Omental fat pad (tissue), 4 donors: ENCODE measurements around the gene IPO9. TPM values are rescaled to one million over a fixed set of nuclear protein-coding genes. Genes with fewer than 3 reads are reported as not detected.

Experiments
- ATAC-seq: fragments of 150-250 bp; one replicate; pipeline ENCODE4 v1.9.1; 2016; ENCODE audit warnings: mild to moderate bottlenecking, moderate library complexity; ENCODE audit not compliant: low FRiP score
- DNase-seq: peaks from one replicate; pipeline ENCODE4 v3.0.0-alpha.2; 2019; ENCODE audit warnings: low spot score
- total RNA-seq, 4 donors: library from RNA; depleted of rRNA; stranded (reverse); fragments of >200 nt; gene quantifications; one replicate each; pipeline ENCODE4 v1.1.0, GENCODE V29; 2016
- TF ChIP-seq, protein P1 (sequence below), 3 donors: fragments of 450-650 bp; IDR thresholded peaks; one replicate each; pipeline ENCODE4 v1.5.1; 2016 to 2017; ENCODE audit warnings: antibody characterized with exemption in 3 of 3, mild to moderate bottlenecking in 3 of 3, moderate library complexity in 2 of 3

Gene IPO9
- total RNA-seq, 4 donors from 2014 or later = 13.4 to 19.7 (median 17.4) TPM

DNA sequence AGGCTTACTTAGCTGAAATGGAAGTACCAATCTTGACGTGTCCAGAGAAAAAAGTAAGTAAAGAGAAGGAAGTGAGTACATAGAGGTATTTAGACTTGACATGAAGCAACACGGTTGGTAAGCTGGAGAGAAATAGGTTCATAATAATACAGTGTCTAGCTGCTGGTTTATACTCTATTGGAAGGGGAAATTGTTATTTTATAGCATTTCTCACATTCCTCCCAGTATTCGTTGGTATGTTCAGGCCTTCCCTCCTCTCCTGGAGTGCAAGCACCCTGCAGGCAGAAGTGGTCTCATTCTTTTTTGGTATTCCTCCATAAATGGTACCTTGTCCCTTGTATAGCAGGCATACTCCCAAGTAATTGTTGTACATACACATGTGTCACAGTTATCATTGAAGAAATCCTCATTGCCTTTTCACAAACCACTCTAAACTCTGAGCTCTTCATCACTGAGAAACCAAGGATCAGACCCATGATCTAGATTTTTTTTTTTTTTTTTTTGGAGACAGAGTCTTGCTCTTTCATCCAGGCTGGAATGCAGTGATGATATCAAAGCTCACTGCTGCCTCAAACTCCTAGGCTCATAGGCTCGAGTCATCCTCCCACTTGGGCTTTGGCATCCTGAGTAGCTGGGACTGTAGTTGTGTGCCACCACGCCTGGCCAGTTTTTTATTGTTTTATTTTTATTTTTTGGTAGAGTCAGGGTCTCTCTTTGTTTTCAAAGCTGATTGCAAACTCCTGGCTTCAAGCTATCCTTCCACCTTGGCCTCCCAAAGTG is 9.8 kb upstream of the IPO9 start:
- ATAC-seq (no peak), DNase-seq (no peak)
- TF ChIP-seq, protein P1, sequence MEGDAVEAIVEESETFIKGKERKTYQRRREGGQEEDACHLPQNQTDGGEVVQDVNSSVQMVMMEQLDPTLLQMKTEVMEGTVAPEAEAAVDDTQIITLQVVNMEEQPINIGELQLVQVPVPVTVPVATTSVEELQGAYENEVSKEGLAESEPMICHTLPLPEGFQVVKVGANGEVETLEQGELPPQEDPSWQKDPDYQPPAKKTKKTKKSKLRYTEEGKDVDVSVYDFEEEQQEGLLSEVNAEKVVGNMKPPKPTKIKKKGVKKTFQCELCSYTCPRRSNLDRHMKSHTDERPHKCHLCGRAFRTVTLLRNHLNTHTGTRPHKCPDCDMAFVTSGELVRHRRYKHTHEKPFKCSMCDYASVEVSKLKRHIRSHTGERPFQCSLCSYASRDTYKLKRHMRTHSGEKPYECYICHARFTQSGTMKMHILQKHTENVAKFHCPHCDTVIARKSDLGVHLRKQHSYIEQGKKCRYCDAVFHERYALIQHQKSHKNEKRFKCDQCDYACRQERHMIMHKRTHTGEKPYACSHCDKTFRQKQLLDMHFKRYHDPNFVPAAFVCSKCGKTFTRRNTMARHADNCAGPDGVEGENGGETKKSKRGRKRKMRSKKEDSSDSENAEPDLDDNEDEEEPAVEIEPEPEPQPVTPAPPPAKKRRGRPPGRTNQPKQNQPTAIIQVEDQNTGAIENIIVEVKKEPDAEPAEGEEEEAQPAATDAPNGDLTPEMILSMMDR (IDR thresholded peaks at IDR 0.05) = no peak

DNA sequence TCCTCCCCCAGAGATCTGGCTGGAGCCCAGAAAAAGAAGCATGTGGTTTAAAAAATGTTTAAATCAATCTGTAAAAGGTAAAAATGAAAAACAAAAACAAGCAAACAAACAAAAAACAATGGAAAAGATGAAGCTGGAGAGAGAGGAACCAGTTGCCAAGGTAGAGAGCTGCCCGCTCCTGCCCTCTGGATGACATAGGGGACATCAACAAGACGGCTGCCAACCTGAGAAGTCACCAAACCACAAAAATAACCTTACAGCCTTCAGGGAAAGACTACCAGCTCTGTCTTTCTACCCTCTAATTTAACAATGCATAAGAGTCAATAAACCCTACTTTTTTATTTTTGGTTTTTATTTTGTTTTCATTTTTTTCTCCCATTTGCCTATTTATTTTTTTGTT is 8.5 kb upstream of the IPO9 start:
- no peak for DNase-seq
- ATAC-seq = no peak
- TF ChIP-seq, protein P1 (IDR thresholded peaks at IDR 0.05) = no peak

DNA sequence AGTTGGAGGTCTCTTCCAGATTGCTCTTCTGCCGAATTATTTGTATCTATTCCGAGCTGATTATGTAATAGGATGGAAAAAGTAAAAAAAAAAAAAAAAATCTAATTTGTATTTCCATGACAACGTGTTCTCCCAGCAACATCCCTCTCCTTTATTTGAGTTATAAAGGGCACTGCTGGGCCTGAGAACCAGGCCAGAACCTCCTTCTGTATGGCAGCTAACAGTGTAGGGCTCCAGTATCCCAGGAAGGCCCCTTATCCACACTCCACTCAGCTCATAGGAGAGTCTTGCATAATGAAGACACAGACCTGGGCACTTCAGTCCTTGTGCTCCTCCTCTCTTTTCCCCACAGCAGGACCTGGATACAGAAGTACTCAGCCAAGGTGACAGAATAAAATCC is 3.7 kb upstream of the IPO9 start:
- DNase-seq (no peak), ATAC-seq (no peak)
- TF ChIP-seq, protein P1 (IDR thresholded peaks at IDR 0.05) = no peak

DNA sequence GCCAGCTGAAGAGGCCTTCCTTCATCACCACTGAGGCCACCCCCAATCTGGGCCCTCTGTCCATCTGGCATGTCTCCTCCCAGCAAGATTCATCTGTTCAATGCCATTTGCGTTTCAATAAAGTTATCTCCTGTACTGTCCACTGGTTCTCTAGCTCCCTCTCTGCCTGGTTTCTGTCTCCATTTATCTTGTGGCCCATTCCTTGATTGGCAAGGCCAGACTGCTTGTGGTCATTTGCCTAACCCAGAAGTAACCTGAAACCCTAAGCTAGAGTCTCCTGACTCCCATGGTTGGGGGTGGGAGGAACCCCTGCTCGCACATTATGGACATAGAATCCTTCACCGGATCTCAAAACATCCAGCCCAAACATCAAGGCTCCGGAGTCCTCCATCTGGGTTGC is 2.1 kb upstream of the IPO9 start:
- ATAC-seq (no peak), DNase-seq (no peak)
- TF ChIP-seq, protein P1 (IDR thresholded peaks at IDR 0.05) = no peak

DNA sequence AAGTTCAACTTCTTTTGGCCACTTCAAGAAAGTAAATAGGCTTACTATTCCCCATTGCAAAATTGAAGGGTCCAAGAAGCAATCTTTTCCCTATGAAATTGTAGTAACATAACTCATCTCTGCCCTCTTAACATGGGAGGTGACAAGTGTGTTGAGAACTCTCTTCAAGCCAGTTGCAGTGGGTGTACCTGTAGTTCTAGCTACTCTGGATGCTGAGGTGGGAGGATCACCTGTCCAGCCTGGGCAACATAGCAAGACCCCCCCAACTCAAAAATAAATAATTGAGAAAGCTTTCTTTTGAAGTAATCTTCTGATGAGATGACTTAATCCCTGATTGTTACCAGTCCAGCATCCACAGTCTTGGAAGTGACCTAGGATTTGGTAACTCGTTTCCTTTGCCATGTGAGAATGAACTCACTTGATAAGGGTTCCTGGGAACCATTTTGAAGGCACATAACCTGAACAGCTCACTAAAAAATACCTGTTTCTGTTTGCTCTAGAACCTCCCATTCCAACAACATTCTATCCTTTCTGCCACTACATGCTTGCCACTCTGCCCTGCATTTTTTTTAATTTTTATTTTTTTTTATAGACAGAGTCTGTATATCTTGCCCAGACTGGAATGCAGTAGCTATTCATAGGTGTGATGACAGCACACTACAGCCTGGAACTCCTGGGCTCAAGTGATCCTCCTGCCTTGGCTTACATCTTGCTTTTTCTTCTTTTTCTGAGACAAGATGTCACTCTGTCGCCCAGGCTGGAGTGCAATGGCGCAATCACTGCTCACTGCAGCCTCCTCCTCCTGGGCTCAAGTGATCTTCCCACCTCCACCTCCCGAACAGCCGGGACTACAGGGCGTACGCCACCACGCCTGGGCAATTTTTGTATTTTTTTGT is 1.4 kb upstream of the IPO9 start:
- DNase-seq = no peak
- TF ChIP-seq, protein P1 (IDR thresholded peaks at IDR 0.05) = no peak
- no peak for ATAC-seq

DNA sequence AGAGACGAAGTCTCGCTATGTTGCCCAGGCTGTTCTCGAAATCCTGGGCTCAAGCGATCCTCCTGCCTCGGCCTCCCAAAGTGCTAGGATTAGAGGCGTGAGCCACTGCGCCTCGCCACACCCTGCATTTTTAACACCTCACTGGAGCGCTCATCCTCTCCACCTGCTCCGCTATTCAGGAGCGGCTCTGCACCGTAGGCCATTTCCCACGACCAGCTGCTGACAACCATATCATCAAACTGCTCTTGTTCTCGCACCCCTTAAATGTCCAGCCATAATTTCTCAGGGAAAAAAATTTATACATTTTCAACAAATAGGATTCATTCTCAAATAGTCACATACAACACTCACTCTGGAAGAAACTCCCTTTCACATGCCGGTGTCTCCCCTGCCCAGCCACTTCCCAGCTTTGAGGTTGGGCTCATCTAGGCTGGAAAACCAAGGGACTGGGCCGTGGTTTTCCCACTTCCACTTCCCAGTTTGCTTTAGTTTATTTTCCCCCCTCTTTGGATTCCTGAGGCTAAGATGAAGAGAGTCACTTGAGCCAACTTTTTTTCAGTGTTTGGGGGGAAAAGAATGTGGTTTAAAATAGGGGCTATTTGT is 639 bp upstream of the IPO9 start:
- no peak for ATAC-seq
- TF ChIP-seq, protein P1 (IDR thresholded peaks at IDR 0.05) = no peak
- DNase-seq = no peak
